PC-3 (cell line): ENCODE measurements around the gene CPEB2. TPM values are rescaled to one million over a fixed set of nuclear protein-coding genes. Genes with fewer than 3 reads are reported as not detected.

ENCODE experiments used
- ATAC-seq: fragments of 200-7000 bp; cut with Tn5 transposase; 2 replicates; pipeline ENCODE4 v1.9.1; 2020; ENCODE audit warnings: mild to moderate bottlenecking, moderate library complexity
- BruUV-seq: library from RNA; stranded (reverse); fragments of 400-500 nt; replicated peaks from 2 replicates; lab custom pipeline; 2021; lab: Mats Ljungman, UMichigan
- CTCF ChIA-PET: fragments of 300-600 bp; sonication (Branson Sonifier 250); formaldehyde crosslinking; loops from one replicate; lab custom pipeline; 2022; ENCODE audit warnings: antibody characterized with exemption; lab: Charles Lee
- POLR2A ChIA-PET: fragments of 300-600 bp; sonication (Branson Sonifier 250); formaldehyde crosslinking; loops from one replicate; lab custom pipeline; 2022; ENCODE audit warnings: antibody characterized with exemption; ENCODE audit not compliant: unreplicated experiment; lab: Charles Lee
- DNase-seq: peaks from one replicate; pipeline ENCODE4 v3.0.0-alpha.2; 2015
- H2AFZ ChIP-seq: fragments of 300-600 bp; sonication (generic); 2 replicates; pipeline ENCODE4 v1.6.0; 2016; ENCODE audit warnings: antibody characterized with exemption, low read length
- H3F3A ChIP-seq: fragments of 300-600 bp; sonication (generic); one replicate; pipeline ENCODE4 v1.6.0; 2017; ENCODE audit warnings: antibody characterized with exemption, low read length, control low read depth, mild to moderate bottlenecking; ENCODE audit not compliant: unreplicated experiment
- H3K27ac ChIP-seq: fragments of 300-600 bp; sonication (generic); 2 replicates; pipeline ENCODE4 v1.5.1; 2016; ENCODE audit warnings: mild to moderate bottlenecking, low read length
- H3K27me3 ChIP-seq: fragments of 300-600 bp; sonication (generic); 2 replicates; pipeline ENCODE4 v1.6.1; 2016; ENCODE audit warnings: low read length, mixed read lengths
- H3K36me3 ChIP-seq: fragments of 300-600 bp; sonication (generic); 2 replicates; pipeline ENCODE4 v1.6.1; 2016; ENCODE audit warnings: low read depth, mixed run types, low read length, mixed read lengths
- H3K4me1 ChIP-seq: fragments of 300-600 bp; sonication (generic); 2 replicates; pipeline ENCODE4 v1.5.1; 2016; ENCODE audit warnings: low read length; ENCODE audit not compliant: insufficient read depth
- H3K4me2 ChIP-seq: fragments of 300-600 bp; sonication (generic); 2 replicates; pipeline ENCODE4 v1.6.0; 2016; ENCODE audit warnings: low read length
- H3K4me3 ChIP-seq: fragments of 300-600 bp; sonication (generic); 2 replicates; pipeline ENCODE4 v1.5.1; 2016; ENCODE audit warnings: mild to moderate bottlenecking, low read length, mixed read lengths
- H3K79me2 ChIP-seq: fragments of 300-600 bp; sonication (generic); 2 replicates; pipeline ENCODE4 v1.6.1; 2017; ENCODE audit warnings: low read length, mixed read lengths
- H3K9ac ChIP-seq: fragments of 300-600 bp; sonication (generic); 2 replicates; pipeline ENCODE4 v1.6.0; 2016; ENCODE audit warnings: mild to moderate bottlenecking, low read length
- H3K9me2 ChIP-seq: fragments of 300-600 bp; sonication (generic); replicated peaks from 2 replicates; pipeline ENCODE4 v1.6.1; 2016; ENCODE audit warnings: mixed run types, low read length, mixed read lengths
- H3K9me3 ChIP-seq: fragments of 300-600 bp; sonication (generic); 2 replicates; pipeline ENCODE4 v1.6.1; 2016; ENCODE audit warnings: low read length, mixed read lengths
- H4K20me1 ChIP-seq: fragments of 300-600 bp; sonication (generic); 2 replicates; pipeline ENCODE4 v1.6.1; 2016; ENCODE audit warnings: low read length, mixed read lengths
- CTCF ChIP-seq: fragments of 300-600 bp; sonication (generic); conservative IDR thresholded peaks from 2 replicates; pipeline ENCODE4 v1.5.1; 2017; ENCODE audit warnings: antibody characterized with exemption, low read depth, mild to moderate bottlenecking, low read length
- EZH2 ChIP-seq: fragments of 300-600 bp; sonication (generic); IDR thresholded peaks from one replicate; pipeline ENCODE4 v1.6.1; 2017; ENCODE audit warnings: antibody characterized with exemption, mild to moderate bottlenecking, low read length; ENCODE audit not compliant: unreplicated experiment
- EZH2phosphoT487 ChIP-seq: fragments of 300-600 bp; sonication (generic); IDR thresholded peaks from 2 replicates; pipeline ENCODE4 v1.6.1; 2018; ENCODE audit warnings: mild to moderate bottlenecking, antibody characterized with exemption, low read length, borderline replicate concordance
- intact Hi-C: fragments of 100-400 bp; cut with micrococcal nuclease; formaldehyde crosslinking; loops from 2 replicates; pipeline ENCODE4 v1.9.0; 2023
- total RNA-seq: library from RNA; depleted of rRNA; stranded (reverse); fragments of >200 nt; gene quantifications from 2 replicates; pipeline ENCODE4 v1.2.3, GENCODE V29; 2014

The CPEB2 gene
- total RNA-seq, 1 experiment from 2014 or later = 1.8 TPM

DNA sequence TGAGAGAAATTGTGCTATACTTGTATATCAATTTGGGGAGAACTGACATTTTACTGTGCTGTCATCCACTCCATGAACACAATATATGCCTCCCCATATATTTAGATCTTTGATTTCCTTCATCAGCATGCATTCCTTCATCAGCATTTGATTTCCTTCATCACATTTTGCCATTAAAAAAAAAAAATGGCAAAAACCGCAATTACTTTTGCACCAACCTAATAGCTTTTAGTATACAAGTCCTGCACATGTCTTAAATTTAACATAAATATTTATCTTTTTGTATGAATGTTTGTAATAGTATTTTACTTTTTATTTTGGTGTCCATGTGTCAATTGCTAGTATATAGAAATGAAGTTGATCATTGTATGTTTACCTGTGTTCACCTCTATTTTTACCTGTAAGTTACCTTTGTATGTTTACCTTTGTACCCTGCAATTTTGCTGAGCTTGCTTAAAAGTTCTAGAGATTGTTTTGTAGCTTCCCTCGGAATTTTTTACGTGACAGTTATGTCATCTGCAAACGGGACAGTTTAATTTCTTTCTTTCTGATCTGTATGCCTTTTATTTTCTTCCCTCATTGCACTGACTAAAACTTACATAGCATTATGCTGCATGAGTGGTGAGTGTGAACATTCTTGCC lies 86.2 kb downstream of the CPEB2 start:
- Histone ChIP-seq H3K9ac (no peak overlapping the region), H3K27ac (no peak overlapping the region), H3K9me3 (no peaks in the 10 kb centered on the region), H3K9me2 (no peaks in the 10 kb centered on the region), H3K79me2 (no peaks in the 10 kb centered on the region), H3K36me3 (no peaks in the 10 kb centered on the region), H3K4me1 (no peaks in the 10 kb centered on the region), H3K27me3 (no peaks in the 10 kb centered on the region), H2AFZ (no peak overlapping the region), H3F3A (no peaks in the 10 kb centered on the region), H3K4me2 (no peak overlapping the region), H3K4me3 (no peak overlapping the region), H4K20me1 (no peaks in the 10 kb centered on the region)
- intact Hi-C loops = no loop called here
- no TSS peak for BruUV-seq
- DNase-seq = no peak
- ChIA-PET CTCF (no interaction called here), POLR2A (no interaction called here)
- no peak for ATAC-seq
- TF ChIP-seq CTCF (no peak), EZH2phosphoT487 (no peak), EZH2 (no peak)

DNA sequence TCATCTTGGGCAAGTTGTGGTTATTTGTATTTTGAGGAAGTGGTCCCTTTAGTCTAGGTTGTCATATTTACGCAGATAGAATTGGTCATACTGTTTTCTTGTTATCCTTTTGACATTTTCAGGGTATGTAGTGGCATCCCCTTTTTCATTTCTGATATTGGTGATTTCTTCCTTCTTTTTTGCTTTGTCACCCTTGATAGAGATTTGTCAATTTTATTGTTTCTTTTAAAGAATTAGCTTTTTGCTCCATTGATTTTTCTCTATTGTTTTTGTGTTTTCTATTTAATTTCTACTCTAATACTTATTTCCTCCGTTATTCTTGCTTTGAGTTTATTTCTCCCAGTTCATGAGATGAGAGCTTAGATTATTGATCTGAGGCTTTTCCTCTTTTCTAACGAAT lies 87.7 kb downstream of the CPEB2 start:
- Histone ChIP-seq H3K9me2 (no peaks in the 10 kb centered on the region), H3K79me2 (no peaks in the 10 kb centered on the region), H3K4me3 (no peak overlapping the region), H2AFZ (no peak overlapping the region), H3K27me3 (no peaks in the 10 kb centered on the region), H3F3A (no peaks in the 10 kb centered on the region), H3K27ac (no peak overlapping the region), H3K9me3 (no peaks in the 10 kb centered on the region), H3K4me2 (no peak overlapping the region), H3K9ac (no peak overlapping the region), H3K36me3 (no peaks in the 10 kb centered on the region), H3K4me1 (no peaks in the 10 kb centered on the region), H4K20me1 (no peaks in the 10 kb centered on the region)
- CTCF ChIA-PET = no interaction called here
- no TSS peak for BruUV-seq
- intact Hi-C loops = no loop called here
- no peak for TF ChIP-seq CTCF
- no peak for TF ChIP-seq EZH2
- TF ChIP-seq EZH2phosphoT487 = no peak
- POLR2A ChIA-PET = no interaction called here
- DNase-seq = no peak
- no peak for ATAC-seq

DNA sequence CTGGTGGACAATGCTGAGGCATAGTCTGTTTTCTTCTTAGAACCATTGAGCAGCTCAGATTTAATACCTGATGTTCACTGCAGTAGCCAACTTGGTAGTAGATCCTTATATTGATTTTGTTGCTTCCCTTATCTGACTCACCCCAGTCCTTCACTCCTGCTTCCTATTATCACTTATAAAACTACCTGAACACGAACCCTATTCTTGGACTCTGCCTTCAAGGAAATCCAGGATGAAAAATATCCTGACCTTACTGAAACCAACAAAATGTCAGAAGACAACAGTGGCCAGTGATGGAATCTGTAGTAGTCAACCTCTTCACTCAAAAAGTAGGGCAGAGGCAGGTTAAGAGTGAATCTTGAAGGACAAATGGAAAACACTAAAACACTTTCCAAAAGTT lies 98.1 kb downstream of the CPEB2 start:
- Histone ChIP-seq H3F3A (no peaks in the 10 kb centered on the region), H3K79me2 (no peaks in the 10 kb centered on the region), H4K20me1 (no peaks in the 10 kb centered on the region), H2AFZ (no peak overlapping the region), H3K9me2 (no peaks in the 10 kb centered on the region), H3K4me2 (no peak overlapping the region), H3K4me3 (no peak overlapping the region), H3K36me3 (no peaks in the 10 kb centered on the region), H3K9ac (no peak overlapping the region), H3K27ac (no peak overlapping the region), H3K27me3 (no peaks in the 10 kb centered on the region), H3K9me3 (no peaks in the 10 kb centered on the region), H3K4me1 (0 out of 2 replicates have a peak, but pooled peaks cover 6% of the 10 kb centered on the region)
- ATAC-seq (no peak), DNase-seq (no peak)
- intact Hi-C loops = no loop called here
- BruUV-seq = no TSS peak
- ChIA-PET CTCF (no interaction called here), POLR2A (no interaction called here)
- no peak for TF ChIP-seq EZH2phosphoT487
- TF ChIP-seq EZH2 = no peak
- no peak for TF ChIP-seq CTCF
